Measurements from ENCODE around the gene SKIC2.
A peak's percentile ranks its signal among the peaks of the same experiment; 100 is the strongest.
"Not testable (repeated sequence)": the region's sequence is repeated elsewhere in the genome, so short reads cannot be mapped to it uniquely, and the experiment has no call there.

The SKIC2 gene

DNA sequence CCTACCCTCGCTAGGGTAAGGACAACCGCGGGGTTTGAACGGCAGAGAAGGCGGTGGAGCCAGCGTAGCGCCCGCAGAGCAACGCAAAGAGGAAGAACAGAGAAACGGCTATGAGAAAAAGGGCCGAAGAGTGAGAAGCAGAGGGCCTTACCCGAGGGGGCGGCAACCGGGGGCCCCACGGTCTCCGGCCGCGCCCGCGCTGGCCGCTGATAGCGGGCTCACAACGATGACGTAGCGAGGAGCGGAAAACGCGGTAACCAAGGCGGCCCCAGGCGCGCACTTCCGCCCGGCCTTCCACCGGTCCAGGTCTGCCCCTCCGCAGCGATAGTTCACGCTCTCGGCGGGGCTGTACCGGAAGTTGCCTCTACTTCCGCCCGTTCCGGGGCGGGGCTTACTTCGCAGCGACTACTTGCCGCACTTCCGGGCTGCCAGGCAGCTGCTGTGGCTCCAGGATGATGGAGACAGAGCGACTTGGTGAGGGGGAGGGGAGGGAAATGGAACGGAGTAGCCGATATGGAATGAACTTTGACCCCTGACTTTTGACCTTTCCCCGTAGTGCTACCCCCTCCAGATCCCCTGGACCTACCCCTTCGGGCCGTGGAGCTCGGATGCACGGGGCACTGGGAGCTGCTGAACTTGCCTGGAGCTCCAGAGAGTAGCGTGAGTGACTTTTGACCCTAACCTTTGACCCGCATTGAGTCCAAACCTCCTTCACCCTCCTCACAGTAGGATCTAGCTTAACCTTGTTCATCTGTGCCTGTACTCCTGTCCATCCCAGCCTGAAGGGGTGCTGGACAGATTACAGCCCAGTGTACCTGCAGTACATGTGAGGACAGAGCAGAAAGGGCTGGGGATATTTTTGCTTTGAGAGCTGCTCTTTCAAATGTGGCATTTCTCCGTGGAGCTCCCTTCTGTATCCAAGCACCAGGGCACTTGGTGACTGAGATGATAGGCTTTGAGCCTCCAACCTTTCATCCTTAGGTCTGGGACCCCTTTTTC lies at the start of gene SKIC2, which contains the start of gene NELFE:
Gene SKIC2 (plus strand): TSS at position 435 of the 999 bp plus-strand sequence. CDS start 18 bp downstream, at position 453.
Gene NELFE (minus strand): TSS at position 231 of the 999 bp plus-strand sequence. CDS start 525 bp downstream, outside the sequence.
- DNase-seq (ENCODE audit: low read depth), result peak; percentile 91
- peak within 1 kb of the TSS; percentile 95 for H3K4me3 ChIP-seq (ENCODE audit: control insufficient read depth, low read depth, low read length)
- TF ChIP-seq, protein P1, sequence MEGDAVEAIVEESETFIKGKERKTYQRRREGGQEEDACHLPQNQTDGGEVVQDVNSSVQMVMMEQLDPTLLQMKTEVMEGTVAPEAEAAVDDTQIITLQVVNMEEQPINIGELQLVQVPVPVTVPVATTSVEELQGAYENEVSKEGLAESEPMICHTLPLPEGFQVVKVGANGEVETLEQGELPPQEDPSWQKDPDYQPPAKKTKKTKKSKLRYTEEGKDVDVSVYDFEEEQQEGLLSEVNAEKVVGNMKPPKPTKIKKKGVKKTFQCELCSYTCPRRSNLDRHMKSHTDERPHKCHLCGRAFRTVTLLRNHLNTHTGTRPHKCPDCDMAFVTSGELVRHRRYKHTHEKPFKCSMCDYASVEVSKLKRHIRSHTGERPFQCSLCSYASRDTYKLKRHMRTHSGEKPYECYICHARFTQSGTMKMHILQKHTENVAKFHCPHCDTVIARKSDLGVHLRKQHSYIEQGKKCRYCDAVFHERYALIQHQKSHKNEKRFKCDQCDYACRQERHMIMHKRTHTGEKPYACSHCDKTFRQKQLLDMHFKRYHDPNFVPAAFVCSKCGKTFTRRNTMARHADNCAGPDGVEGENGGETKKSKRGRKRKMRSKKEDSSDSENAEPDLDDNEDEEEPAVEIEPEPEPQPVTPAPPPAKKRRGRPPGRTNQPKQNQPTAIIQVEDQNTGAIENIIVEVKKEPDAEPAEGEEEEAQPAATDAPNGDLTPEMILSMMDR (IDR thresholded peaks at IDR 0.05; ENCODE audit: control insufficient read depth, insufficient read depth, low read depth, low read length, missing control alignments), result no peak

DNA sequence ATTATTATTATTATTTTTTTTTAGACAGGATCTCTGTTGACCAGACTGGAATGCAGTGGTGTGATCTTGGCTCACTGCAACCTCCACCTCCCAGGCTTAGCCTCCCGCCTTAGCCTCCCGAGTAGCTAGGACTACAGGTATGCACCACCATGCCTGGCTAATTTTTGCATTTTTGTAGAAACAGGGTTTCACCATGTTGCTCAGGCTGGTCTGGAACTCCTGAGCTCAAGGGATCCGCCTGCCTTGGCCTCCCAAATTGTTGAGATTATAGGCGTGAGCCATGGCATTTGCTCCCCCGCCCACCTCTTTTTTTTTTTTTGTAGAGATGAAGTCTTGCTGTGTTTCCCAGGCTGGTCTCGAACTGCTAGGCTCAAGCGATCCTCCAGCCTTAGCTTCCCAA lies 49.7 kb upstream of the SKIC2 start:
- not testable (repeated sequence) for DNase-seq (ENCODE audit: low read depth); H3K4me3 ChIP-seq (ENCODE audit: control insufficient read depth, low read depth, low read length)

DNA sequence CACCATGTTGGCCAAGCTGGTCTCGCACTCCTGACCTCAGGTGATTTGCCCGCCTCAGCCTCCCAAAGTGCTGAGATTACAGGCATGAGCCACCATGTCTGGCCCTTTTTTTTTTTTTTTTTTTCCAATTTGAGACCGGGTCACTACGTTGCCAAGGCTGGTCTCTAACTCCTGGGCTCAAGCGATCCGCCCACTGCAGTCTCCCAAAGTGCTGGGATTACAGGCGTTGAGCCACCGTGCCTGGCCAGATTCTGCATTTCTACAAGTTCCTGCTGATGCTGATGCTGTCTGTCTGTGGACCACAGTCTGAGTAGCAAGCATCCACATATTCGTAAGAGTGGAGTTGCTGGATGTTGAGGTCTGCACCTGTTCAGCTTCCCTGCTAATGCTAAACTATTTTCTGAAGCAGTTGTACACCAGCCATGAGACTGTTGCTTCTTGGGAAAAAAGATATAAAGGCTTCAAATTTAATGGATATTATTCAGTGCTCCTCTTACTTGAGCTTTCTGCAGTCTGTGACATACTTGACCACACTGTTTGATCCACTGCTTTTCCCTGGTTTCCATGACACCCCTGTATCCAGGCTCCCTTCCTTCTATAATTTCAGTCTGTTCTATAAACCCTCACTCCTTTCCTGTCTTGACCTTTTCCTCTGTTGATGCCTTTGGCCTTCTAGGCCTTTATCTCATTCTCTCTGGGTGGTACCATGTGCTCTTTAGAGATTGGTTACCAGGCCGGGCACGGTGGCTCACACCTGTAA lies 47.0 kb upstream of the SKIC2 start:
- TF ChIP-seq, protein P1 (IDR thresholded peaks at IDR 0.05; ENCODE audit: control insufficient read depth, insufficient read depth, low read depth, low read length, missing control alignments), result no peak
- H3K4me3 ChIP-seq (ENCODE audit: control insufficient read depth, low read depth, low read length), result no peak overlapping the region
- no peak for DNase-seq (ENCODE audit: low read depth)

DNA sequence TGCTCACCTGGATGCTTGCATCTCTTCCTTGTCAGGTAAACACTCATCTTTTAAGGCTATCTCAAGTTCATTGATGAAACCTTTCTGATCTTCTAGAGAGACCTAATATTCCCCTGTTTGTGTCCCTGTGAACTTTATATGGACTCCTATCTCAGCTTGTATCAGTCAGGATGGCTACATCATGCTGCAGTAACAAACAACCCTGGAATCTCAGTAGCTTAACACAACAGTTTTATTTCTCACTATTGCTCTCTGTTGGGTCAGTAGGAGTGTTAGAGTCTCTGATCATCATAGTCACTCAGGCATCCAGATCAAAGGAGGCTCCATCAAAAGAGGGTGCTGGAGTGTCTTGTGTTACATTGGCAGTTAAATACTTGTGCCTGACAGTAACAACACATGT lies 43.6 kb upstream of the SKIC2 start:
- TF ChIP-seq, protein P1 (IDR thresholded peaks at IDR 0.05; ENCODE audit: control insufficient read depth, insufficient read depth, low read depth, low read length, missing control alignments), result no peak
- no peak for DNase-seq (ENCODE audit: low read depth)

DNA sequence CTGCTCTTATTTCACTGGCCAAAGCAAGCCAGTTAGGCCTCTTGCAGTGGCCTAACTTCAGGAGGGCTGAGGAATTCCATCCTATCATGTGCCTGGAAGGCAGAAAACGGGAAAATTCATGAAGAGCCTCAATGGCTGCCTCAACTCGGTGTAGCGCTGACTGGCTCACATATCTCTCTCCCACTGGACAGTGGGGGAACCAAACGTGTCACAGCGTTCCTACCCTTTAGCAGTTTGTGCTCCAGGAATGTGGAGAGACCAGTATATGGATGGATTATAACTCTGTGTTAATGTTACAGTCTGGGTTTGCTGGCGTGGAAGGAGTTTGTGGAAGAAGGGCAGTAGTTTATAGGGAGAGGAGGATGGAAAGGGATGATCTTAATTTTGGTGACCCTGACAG lies 43.2 kb upstream of the SKIC2 start:
- no peak for DNase-seq (ENCODE audit: low read depth)
- TF ChIP-seq, protein P1 (IDR thresholded peaks at IDR 0.05; ENCODE audit: control insufficient read depth, insufficient read depth, low read depth, low read length, missing control alignments), result no peak
- H3K4me3 ChIP-seq (ENCODE audit: control insufficient read depth, low read depth, low read length), result no peak overlapping the region

More for the DNA sequence above, 43.6 kb upstream of the SKIC2 start:
- no peak overlapping the region for H3K4me3 ChIP-seq (ENCODE audit: control insufficient read depth, low read depth, low read length)

DNA sequence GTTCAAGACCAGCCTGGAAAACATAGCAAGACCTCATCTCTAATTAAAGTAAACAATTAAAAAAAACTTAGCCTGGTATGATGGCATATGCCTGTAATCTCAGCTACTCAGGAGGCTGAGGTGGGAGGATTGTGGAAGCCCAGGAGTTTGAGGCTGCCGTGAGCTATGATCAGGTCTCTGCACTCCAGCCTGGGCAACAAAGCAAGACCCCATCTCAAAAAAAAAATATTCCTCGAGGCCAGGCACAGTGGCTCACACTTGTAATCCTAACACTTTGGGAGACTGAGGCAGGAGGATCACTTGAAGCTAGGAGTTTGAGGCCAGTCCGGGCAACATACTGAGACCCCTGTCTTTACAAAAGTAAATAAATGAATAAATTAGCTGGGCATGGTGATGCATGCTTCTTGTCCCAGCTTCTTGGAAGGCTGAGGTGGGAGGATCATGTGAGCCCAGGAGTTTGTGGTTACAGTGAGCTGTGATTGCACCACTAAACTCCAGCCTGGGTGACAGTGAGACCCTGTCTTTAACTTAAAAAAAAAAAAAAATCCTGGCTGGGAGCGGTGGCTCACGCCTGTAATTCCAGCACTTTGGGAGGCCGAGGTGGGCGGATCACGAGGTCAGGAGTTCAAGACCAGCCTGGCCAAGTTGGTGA lies 40.8 kb upstream of the SKIC2 start:
- TF ChIP-seq, protein P1 (IDR thresholded peaks at IDR 0.05; ENCODE audit: control insufficient read depth, insufficient read depth, low read depth, low read length, missing control alignments), result no peak

More for the DNA sequence above, 40.8 kb upstream of the SKIC2 start:
- H3K4me3 ChIP-seq (ENCODE audit: control insufficient read depth, low read depth, low read length), result no peak overlapping the region
- DNase-seq (ENCODE audit: low read depth), result no peak

Measured in AG09309 (cell line).